NT2/D1 (cell line): Measurements from ENCODE around the gene FAM89B.

Experiments
- SUZ12 ChIP-seq: IDR thresholded peaks from 2 replicates; pipeline ENCODE4 v1.6.1; 2011; ENCODE audit not compliant: insufficient read length, insufficient read depth; ENCODE audit errors: extremely low read depth
- YY1 ChIP-seq: IDR thresholded peaks from 2 replicates; pipeline ENCODE4 v1.6.1; 2011; ENCODE audit not compliant: insufficient read length, insufficient read depth
- ZNF274 ChIP-seq: IDR thresholded peaks from 2 replicates; pipeline ENCODE4 v1.6.1; 2011; ENCODE audit warnings: mild to moderate bottlenecking, low read depth, low read length

DNA sequence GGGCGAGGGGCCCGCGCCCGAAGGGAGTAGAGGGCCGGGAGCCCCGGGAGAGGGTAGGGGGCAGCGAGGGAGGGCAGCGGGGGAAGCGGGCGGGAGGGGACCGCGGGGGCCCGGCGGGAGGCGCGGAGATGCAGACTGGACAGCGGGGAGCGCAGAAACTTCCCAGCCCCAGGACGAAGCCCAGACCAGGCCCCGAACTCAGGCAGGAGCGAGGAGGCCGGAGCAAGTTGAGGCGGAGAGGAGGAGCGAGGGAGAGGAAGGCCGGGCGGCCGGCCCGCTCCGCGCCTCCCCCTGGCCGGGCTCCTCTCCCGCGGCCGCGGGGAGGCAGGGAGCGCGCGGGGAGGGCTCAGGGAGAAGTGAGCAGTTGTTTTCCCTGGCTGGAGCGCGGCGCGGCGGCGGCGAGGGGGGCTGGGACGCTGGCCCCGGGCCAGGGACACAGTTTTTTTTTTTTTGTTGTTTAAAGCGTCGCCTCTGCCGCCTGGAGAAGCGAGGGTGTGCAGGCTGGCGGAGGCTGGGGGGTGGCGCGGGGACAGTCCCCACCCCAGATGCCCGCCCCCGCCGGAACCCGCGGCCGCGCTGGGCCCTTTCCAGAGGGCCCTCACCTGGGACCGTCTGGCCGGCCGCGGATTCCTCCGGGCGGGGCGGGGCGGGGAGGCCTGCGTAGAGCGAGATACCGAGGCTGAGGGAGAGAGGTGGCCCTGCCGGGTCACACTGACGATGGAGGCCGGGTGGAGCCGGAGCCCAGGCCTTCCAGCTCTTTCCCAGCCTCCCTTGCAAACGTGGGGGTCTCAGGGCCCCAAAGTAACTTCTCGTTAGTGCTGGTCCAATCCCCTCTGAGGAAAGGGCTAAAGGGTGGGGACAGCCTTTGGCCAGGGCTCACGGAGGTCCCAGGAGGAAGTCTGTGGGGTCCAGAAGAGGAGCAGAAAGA, 14.1 kb upstream of the FAM89B start, which contains the start of gene LTBP3:
- TF ChIP-seq YY1 (no peak), ZNF274 (no peak), SUZ12 (no peak)
